H9 (cell line): ENCODE results near the gene ATP4A. TPM values are rescaled to one million over a fixed set of nuclear protein-coding genes. Genes with fewer than 3 reads are reported as not detected.

Source experiments
- DNase-seq: peaks from one replicate; pipeline ENCODE4 v3.0.0-alpha.2; 2017
- H2AFZ ChIP-seq: one replicate; pipeline ENCODE4 v1.6.1; 2013; ENCODE audit warnings: mild to moderate bottlenecking, low read length, control low read depth, moderate library complexity
- H2AK5ac ChIP-seq: 2 replicates; pipeline ENCODE4 v1.6.1; 2013; ENCODE audit warnings: low read length, control low read depth, mixed read lengths; ENCODE audit not compliant: insufficient read length
- H2BK120ac ChIP-seq: one replicate; pipeline ENCODE4 v1.6.1; 2013; ENCODE audit warnings: low read depth, mild to moderate bottlenecking, low read length, control low read depth, inconsistent platforms; ENCODE audit not compliant: poor library complexity, severe bottlenecking
- H2BK12ac ChIP-seq: 2 replicates; pipeline ENCODE4 v1.6.1; 2013; ENCODE audit warnings: low read length, control low read depth, mixed read lengths, low read depth; ENCODE audit not compliant: insufficient read length
- H2BK15ac ChIP-seq: 2 replicates; pipeline ENCODE4 v1.6.1; 2013; ENCODE audit warnings: low read depth, low read length, control low read depth
- H2BK20ac ChIP-seq: one replicate; pipeline ENCODE4 v1.6.1; 2013; ENCODE audit warnings: low read depth, mild to moderate bottlenecking, low read length, control low read depth, inconsistent platforms; ENCODE audit not compliant: poor library complexity, severe bottlenecking
- H2BK5ac ChIP-seq: 2 replicates; pipeline ENCODE4 v1.6.1; 2013; ENCODE audit warnings: low read length, control low read depth, mixed read lengths; ENCODE audit not compliant: insufficient read length
- H3K14ac ChIP-seq: 2 replicates; pipeline ENCODE4 v1.6.1; 2013; ENCODE audit warnings: low read length, control low read depth; ENCODE audit not compliant: insufficient read depth
- H3K18ac ChIP-seq: 2 replicates; pipeline ENCODE4 v1.6.1; 2013; ENCODE audit warnings: low read depth, mild to moderate bottlenecking, mixed read lengths, low read length, control low read depth; ENCODE audit not compliant: insufficient read length
- H3K23ac ChIP-seq: 2 replicates; pipeline ENCODE4 v1.6.1; 2013; ENCODE audit warnings: low read length, control low read depth, mixed read lengths, low read depth; ENCODE audit not compliant: insufficient read length
- H3K23me2 ChIP-seq: 2 replicates; pipeline ENCODE4 v1.6.1; 2013; ENCODE audit warnings: low read depth, mild to moderate bottlenecking, mixed read lengths, low read length, control low read depth; ENCODE audit not compliant: insufficient read length, poor library complexity, severe bottlenecking
- H3K27ac ChIP-seq: 2 replicates; pipeline ENCODE4 v1.5.1; 2013; ENCODE audit warnings: low read length, control low read depth, mixed read lengths, low read depth; ENCODE audit not compliant: insufficient read length
- H3K27me3 ChIP-seq: 2 replicates; pipeline ENCODE4 v1.6.1; 2013; ENCODE audit warnings: low read length, control low read depth, inconsistent platforms; ENCODE audit not compliant: insufficient read depth
- H3K4ac ChIP-seq: 2 replicates; pipeline ENCODE4 v1.6.1; 2013; ENCODE audit warnings: low read depth, mild to moderate bottlenecking, control low read depth, inconsistent platforms, low read length, moderate library complexity
- H3K4me1 ChIP-seq: 2 replicates; pipeline ENCODE4 v1.6.1; 2013; ENCODE audit warnings: low read length, control low read depth, inconsistent platforms; ENCODE audit not compliant: insufficient read depth
- H3K4me2 ChIP-seq: 2 replicates; pipeline ENCODE4 v1.6.1; 2013; ENCODE audit warnings: low read length, control low read depth, mixed read lengths; ENCODE audit not compliant: insufficient read length, insufficient read depth
- H3K56ac ChIP-seq: 2 replicates; pipeline ENCODE4 v1.6.1; 2013; ENCODE audit warnings: low read depth, mild to moderate bottlenecking, mixed read lengths, low read length, control low read depth; ENCODE audit not compliant: insufficient read length
- H3K79me1 ChIP-seq: 2 replicates; pipeline ENCODE4 v1.6.1; 2013; ENCODE audit warnings: low read depth, mild to moderate bottlenecking, moderate library complexity, low read length, control low read depth, inconsistent platforms; ENCODE audit not compliant: insufficient read depth, poor library complexity, severe bottlenecking
- H3K79me2 ChIP-seq: 2 replicates; pipeline ENCODE4 v1.6.1; 2013; ENCODE audit warnings: low read length, control low read depth, inconsistent platforms; ENCODE audit not compliant: insufficient read depth
- H3K9ac ChIP-seq: 2 replicates; pipeline ENCODE4 v1.6.1; 2013; ENCODE audit warnings: low read length, control low read depth, mixed read lengths; ENCODE audit not compliant: insufficient read length; ENCODE audit errors: extremely low read depth
- H3K9me3 ChIP-seq: one replicate; pipeline ENCODE4 v1.6.1; 2013; ENCODE audit warnings: low read depth, low read length, inconsistent platforms; ENCODE audit not compliant: control insufficient read depth
- H3T11ph ChIP-seq: one replicate; pipeline ENCODE4 v1.6.1; 2013; ENCODE audit warnings: mild to moderate bottlenecking, low read length, control low read depth, inconsistent platforms
- H4K20me1 ChIP-seq: one replicate; pipeline ENCODE4 v1.6.1; 2013; ENCODE audit not compliant: control insufficient read depth, insufficient read length, insufficient read depth
- H4K5ac ChIP-seq: 2 replicates; pipeline ENCODE4 v1.6.1; 2013; ENCODE audit warnings: low read depth, mild to moderate bottlenecking, mixed read lengths, low read length, control low read depth; ENCODE audit not compliant: insufficient read length
- H4K8ac ChIP-seq: replicated peaks from 2 replicates; pipeline ENCODE4 v1.6.1; 2013; ENCODE audit warnings: low read length, control low read depth, mixed read lengths, low read depth; ENCODE audit not compliant: insufficient read length
- H4K91ac ChIP-seq: 2 replicates; pipeline ENCODE4 v1.6.1; 2013; ENCODE audit warnings: low read depth, mild to moderate bottlenecking, moderate library complexity, mixed read lengths, low read length, control low read depth; ENCODE audit not compliant: insufficient read length
- H3K27ac Mint-ChIP-seq, 3 experiments: 2 replicates in 2 of 3; 3 replicates in 1 of 3; pipeline ENCODE4 v1.8.0; 2020 to 2021; ENCODE audit warnings: mixed read lengths in 3 of 3, mild to moderate bottlenecking in 1 of 3, moderate library complexity in 1 of 3
- H3K27me3 Mint-ChIP-seq: 2 replicates; pipeline ENCODE4 v1.8.0; 2021; ENCODE audit warnings: low read depth, mild to moderate bottlenecking, moderate library complexity, mixed read lengths
- H3K36me3 Mint-ChIP-seq, 3 experiments: 2 replicates in 2 of 3; 3 replicates in 1 of 3; pipeline ENCODE4 v1.8.0; 2020 to 2021; ENCODE audit warnings: low read depth in 3 of 3, mixed read lengths in 3 of 3; ENCODE audit not compliant: insufficient read depth in 1 of 3
- H3K4me1 Mint-ChIP-seq, 2 experiments: 2 replicates each; pipeline ENCODE4 v1.8.0; 2020; ENCODE audit warnings: mixed read lengths in 2 of 2
- H3K4me3 Mint-ChIP-seq, 2 experiments: 2 replicates in 1 of 2; 3 replicates in 1 of 2; pipeline ENCODE4 v1.8.0; 2020 to 2021; ENCODE audit warnings: mild to moderate bottlenecking in 2 of 2, mixed read lengths in 2 of 2, moderate library complexity in 1 of 2
- H3K9me3 Mint-ChIP-seq, 2 experiments: 2 replicates in 1 of 2; 3 replicates in 1 of 2; pipeline ENCODE4 v1.8.0; 2020; ENCODE audit warnings: mild to moderate bottlenecking in 2 of 2, mixed read lengths in 2 of 2, moderate library complexity in 1 of 2
- WGBS: extraction: QIAGEN DNeasy Blood & Tissue Kit; methylation state at CpG from one replicate; pipeline ENCODE4 v1.1.7; 2013; ENCODE audit warnings: missing lambda C conversion rate, low lambda C conversion rate, mixed read lengths; ENCODE audit not compliant: insufficient read length; ENCODE audit errors: extremely low coverage; 5-methylcytosine and 5-hydroxymethylcytosine counted together
- total RNA-seq: library from RNA; stranded (reverse); gene quantifications from 2 replicates; pipeline ENCODE4 v1.2.1, GENCODE V29; 2021
- TF ChIP-seq, protein P1 (sequence below): fragments of 200-600 bp; sonication (generic); conservative IDR thresholded peaks from 3 replicates; pipeline ENCODE4 v1.8.0; 2021; ENCODE audit warnings: antibody characterized with exemption, mild to moderate bottlenecking

ATP4A gene
- total RNA-seq, 1 experiment from 2014 or later: 0.24 TPM

DNA sequence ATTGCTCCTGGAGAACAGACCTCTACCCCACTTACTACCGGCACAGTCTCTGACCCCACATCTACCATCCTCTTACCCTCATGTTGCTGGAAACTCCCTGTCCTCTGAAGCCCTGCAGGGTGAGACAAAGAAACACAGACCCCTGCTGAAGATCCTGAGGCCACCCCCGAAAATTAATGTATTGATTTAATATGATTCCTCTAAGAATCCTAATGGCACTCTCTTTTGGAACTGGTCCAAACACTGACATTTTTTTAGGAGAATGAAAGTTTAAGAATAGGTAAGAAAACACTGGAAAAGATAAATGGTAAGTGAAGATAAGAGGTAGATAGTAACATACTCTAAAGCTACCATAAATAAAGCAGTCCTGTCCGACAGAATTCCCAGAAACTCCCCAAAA is 55.3 kb downstream of the ATP4A start:
- no CpG with 5 or more reads among the region's 3 CpGs for WGBS
- Histone ChIP-seq H3K79me1 (no peaks in the 10 kb centered on the region), H2BK12ac (no peak overlapping the region), H2BK5ac (no peak overlapping the region), H2BK20ac (no peak overlapping the region), H2BK15ac (no peak overlapping the region), H3K79me2 (peaks cover 4% of the 10 kb centered on the region; the same call in 1 of the 2 replicates), H2BK120ac (no peak overlapping the region), H4K20me1 (no peaks in the 10 kb centered on the region), H3K27ac (no peak overlapping the region), H2AK5ac (no peak overlapping the region), H4K8ac (no peak overlapping the region), H3K18ac (no peak overlapping the region), H3K4ac (no peak overlapping the region), H3K23ac (no peak overlapping the region), H3K56ac (no peak overlapping the region), H3K4me2 (peak overlapping the region; percentile 94), H3K27me3 (no peaks in the 10 kb centered on the region; the same call in 1 of the 2 replicates), H3K9me3 (no peaks in the 10 kb centered on the region), H3T11ph (no peak overlapping the region), H3K14ac (no peak overlapping the region), H4K91ac (no peak overlapping the region), H3K4me1 (no peaks in the 10 kb centered on the region), H3K23me2 (peaks cover 8% of the 10 kb centered on the region), H4K5ac (no peak overlapping the region), H2AFZ (no peak overlapping the region), H3K9ac (no peak overlapping the region)
- H3K4me3 Mint-ChIP-seq: peak overlapping the region; percentile 97 to 98
- H3K27ac Mint-ChIP-seq: no peak overlapping the region
- DNase-seq: no peak
- peaks cover 35 to 50% (median 49%) of the 10 kb centered on the region in 3 experiments for H3K36me3 Mint-ChIP-seq
- peaks cover 11 to 25% of the 10 kb centered on the region in 2 experiments for H3K4me1 Mint-ChIP-seq
- peaks cover 20% of the 10 kb centered on the region for H3K27me3 Mint-ChIP-seq
- no peaks in the 10 kb centered on the region for H3K9me3 Mint-ChIP-seq
- TF ChIP-seq, protein P1, sequence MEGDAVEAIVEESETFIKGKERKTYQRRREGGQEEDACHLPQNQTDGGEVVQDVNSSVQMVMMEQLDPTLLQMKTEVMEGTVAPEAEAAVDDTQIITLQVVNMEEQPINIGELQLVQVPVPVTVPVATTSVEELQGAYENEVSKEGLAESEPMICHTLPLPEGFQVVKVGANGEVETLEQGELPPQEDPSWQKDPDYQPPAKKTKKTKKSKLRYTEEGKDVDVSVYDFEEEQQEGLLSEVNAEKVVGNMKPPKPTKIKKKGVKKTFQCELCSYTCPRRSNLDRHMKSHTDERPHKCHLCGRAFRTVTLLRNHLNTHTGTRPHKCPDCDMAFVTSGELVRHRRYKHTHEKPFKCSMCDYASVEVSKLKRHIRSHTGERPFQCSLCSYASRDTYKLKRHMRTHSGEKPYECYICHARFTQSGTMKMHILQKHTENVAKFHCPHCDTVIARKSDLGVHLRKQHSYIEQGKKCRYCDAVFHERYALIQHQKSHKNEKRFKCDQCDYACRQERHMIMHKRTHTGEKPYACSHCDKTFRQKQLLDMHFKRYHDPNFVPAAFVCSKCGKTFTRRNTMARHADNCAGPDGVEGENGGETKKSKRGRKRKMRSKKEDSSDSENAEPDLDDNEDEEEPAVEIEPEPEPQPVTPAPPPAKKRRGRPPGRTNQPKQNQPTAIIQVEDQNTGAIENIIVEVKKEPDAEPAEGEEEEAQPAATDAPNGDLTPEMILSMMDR: no peak
